Stimulated activated CD8-positive, alpha-beta memory T cell treated with anti-CD3 and anti-CD28 coated beads, Interleukin-12 subunit alpha, Interleukin-12 subunit beta, amount 100 ng/mL, for 1 hour (primary cell): Measurements from ENCODE around the gene CETN1.

Source experiments
- DNase-seq: peaks from one replicate; pipeline ENCODE4 v3.0.0-alpha.2; 2020; ENCODE audit warnings: low read depth

CETN1 gene

GRCh38 chr18:576924-577323 is 3.3 kb upstream of the CETN1 start:
- no peak for DNase-seq

- no peak for DNase-seq
Observed at GRCh38 chr18:577643-578375, 2.4 kb upstream of the CETN1 start.

GRCh38 chr18:579238-579637 is 942 bp upstream of the CETN1 start:
- DNase-seq = no peak

- no peak for DNase-seq
Observed at GRCh38 chr18:581096-581495, 916 bp downstream of the CETN1 start.

- no peak for DNase-seq
Observed at GRCh38 chr18:582465-582864, 2.3 kb downstream of the CETN1 start.

- no peak for DNase-seq
Observed at GRCh38 chr18:595068-595467, 14.9 kb downstream of the CETN1 start.

- DNase-seq = no peak
Observed at GRCh38 chr18:595571-595970, 15.4 kb downstream of the CETN1 start.

- no peak for DNase-seq
Observed at GRCh38 chr18:596288-596881, 16.2 kb downstream of the CETN1 start.

- DNase-seq = no peak
Observed at GRCh38 chr18:598124-598589, 18.0 kb downstream of the CETN1 start.

- no peak for DNase-seq
Observed at GRCh38 chr18:600107-600506, 19.9 kb downstream of the CETN1 start.

- no peak for DNase-seq
Observed at GRCh38 chr18:604771-605170, 24.6 kb downstream of the CETN1 start.

GRCh38 chr18:607930-608329 is 27.8 kb downstream of the CETN1 start:
- no peak for DNase-seq

- no peak for DNase-seq
Observed at GRCh38 chr18:610214-610928, 30.2 kb downstream of the CETN1 start.

- DNase-seq = no peak
Observed at GRCh38 chr18:612156-612555, 32.0 kb downstream of the CETN1 start.

- no peak for DNase-seq
Observed at GRCh38 chr18:614193-614592, 34.0 kb downstream of the CETN1 start.

GRCh38 chr18:615092-615521 is 34.9 kb downstream of the CETN1 start:
- DNase-seq = no peak

GRCh38 chr18:615773-616172 is 35.6 kb downstream of the CETN1 start:
- DNase-seq = no peak

GRCh38 chr18:616380-616995 is 36.3 kb downstream of the CETN1 start:
- no peak for DNase-seq

- DNase-seq = no peak
Observed at GRCh38 chr18:617970-618504, 37.9 kb downstream of the CETN1 start.

GRCh38 chr18:618618-619017 is 38.4 kb downstream of the CETN1 start:
- DNase-seq = no peak

GRCh38 chr18:621291-622043 is 41.3 kb downstream of the CETN1 start:
- DNase-seq = no peak

GRCh38 chr18:622289-622688 is 42.1 kb downstream of the CETN1 start:
- no peak for DNase-seq
